HCT116 (cell line): ENCODE measurements around the gene CDKN2B-AS1. TPM values are rescaled to one million over a fixed set of nuclear protein-coding genes. Genes with fewer than 3 reads are reported as not detected.

Experiments used
- ATAC-seq: fragments of 200-7000 bp; cut with Tn5 transposase; 2 replicates; pipeline ENCODE4 v1.9.1; 2020; ENCODE audit warnings: mild to moderate bottlenecking, moderate library complexity
- BruUV-seq: library from RNA; stranded (reverse); fragments of 400-500 nt; replicated peaks from 2 replicates; lab custom pipeline; 2021; lab: Mats Ljungman, UMichigan
- CTCF ChIA-PET: fragments of 300-600 bp; sonication (Branson Sonifier 250); formaldehyde crosslinking; loops from one replicate; lab custom pipeline; 2021; ENCODE audit warnings: antibody characterized with exemption; lab: Charles Lee
- POLR2A ChIA-PET: fragments of 300-600, 350-600 bp; sonication (Branson Sonifier 250); formaldehyde crosslinking; loops from one replicate; lab custom pipeline; 2021; ENCODE audit warnings: antibody characterized with exemption; lab: Charles Lee
- RAD21 ChIA-PET, 2 experiments: fragments of 300-600 bp; sonication (Branson Sonifier 250); formaldehyde crosslinking; loops; one replicate each; lab custom pipeline; 2023; ENCODE audit warnings: low total read pairs in 2 of 2; ENCODE audit not compliant: uncharacterized antibody in 2 of 2, unreplicated experiment in 2 of 2, low non-redundant PET in 1 of 2; lab: Charles Lee
- DNase-seq: peaks from one replicate; pipeline ENCODE4 v3.0.0-alpha.2; 2010; ENCODE audit warnings: low read depth, low spot score
- H2AFZ ChIP-seq: fragments of 200-600 bp; shearing (Covaris generic), sonication (generic); 2 replicates; pipeline ENCODE4 v1.6.1; 2017; ENCODE audit warnings: low read depth, mixed run types, mixed read lengths, antibody characterized with exemption, low read length; ENCODE audit not compliant: poor library complexity, severe bottlenecking
- H3K27ac ChIP-seq: 2 replicates; pipeline ENCODE4 v1.5.1; 2012; ENCODE audit warnings: low read depth, low read length
- H3K27me3 ChIP-seq: fragments of 200-600 bp; sonication (generic); 2 replicates; pipeline ENCODE4 v1.6.1; 2016; ENCODE audit warnings: mixed run types, low read length, mixed read lengths; ENCODE audit not compliant: insufficient read depth
- H3K36me3 ChIP-seq, 2 experiments: fragments of 200-500 bp in 1 of 2; fragments of 200-600 bp in 1 of 2; sonication (Bioruptor generic) in 1 of 2; sonication (generic) in 1 of 2; 2 replicates each; pipeline versions ENCODE4 v1.5.1 to v1.6.1; 2014 to 2016; ENCODE audit warnings: low read length in 2 of 2, inconsistent platforms in 1 of 2, mixed read lengths in 1 of 2, mixed run types in 1 of 2; ENCODE audit not compliant: insufficient read depth in 2 of 2, control insufficient read depth in 1 of 2
- H3K4me1 ChIP-seq, 2 experiments: fragments of 200-600 bp in 1 of 2; sonication (generic) in 1 of 2; 2 replicates each; pipeline versions ENCODE4 v1.5.1 to v1.6.1; 2012 to 2017; ENCODE audit warnings: low read length in 2 of 2, inconsistent platforms in 1 of 2, mild to moderate bottlenecking in 1 of 2, mixed read lengths in 1 of 2, mixed run types in 1 of 2, moderate library complexity in 1 of 2; ENCODE audit not compliant: insufficient read depth in 2 of 2, control insufficient read depth in 1 of 2
- H3K4me2 ChIP-seq: fragments of 200-600 bp; sonication (generic); 2 replicates; pipeline ENCODE4 v1.6.1; 2017; ENCODE audit warnings: mixed run types, low read length, mixed read lengths
- H3K4me3 ChIP-seq, 2 experiments: fragments of 200-600 bp in 1 of 2; sonication (generic) in 1 of 2; replicated peaks in 1 of 2; 2 replicates each; pipeline ENCODE4 v1.5.1; 2011 to 2016; ENCODE audit warnings: low read length in 2 of 2, control low read depth in 1 of 2, low read depth in 1 of 2, mild to moderate bottlenecking in 1 of 2, mixed read lengths in 1 of 2, mixed run types in 1 of 2
- H3K79me2 ChIP-seq: fragments of 200-600 bp; sonication (generic); 2 replicates; pipeline ENCODE4 v1.6.1; 2017; ENCODE audit warnings: mild to moderate bottlenecking, mixed run types, low read length, moderate library complexity, mixed read lengths; ENCODE audit not compliant: insufficient read depth
- H3K9ac ChIP-seq: fragments of 200-600 bp; sonication (generic); 2 replicates; pipeline ENCODE4 v1.6.1; 2016; ENCODE audit warnings: low read length, mixed read lengths
- H3K9me2 ChIP-seq: fragments of 200-600 bp; sonication (generic), shearing (Covaris generic); 2 replicates; pipeline ENCODE4 v1.6.1; 2017; ENCODE audit warnings: mixed run types, mild to moderate bottlenecking, moderate library complexity; ENCODE audit not compliant: insufficient read depth
- H3K9me3 ChIP-seq, 2 experiments: fragments of 200-500 bp in 1 of 2; fragments of 200-600 bp in 1 of 2; sonication (Bioruptor generic) in 1 of 2; sonication (generic) in 1 of 2; 2 replicates each; pipeline ENCODE4 v1.6.1; 2014 to 2017; ENCODE audit warnings: low read length in 2 of 2, mixed read lengths in 2 of 2, inconsistent platforms in 1 of 2, low read depth in 1 of 2, mild to moderate bottlenecking in 1 of 2, mixed run types in 1 of 2, moderate library complexity in 1 of 2; ENCODE audit not compliant: control insufficient read depth in 1 of 2, insufficient read depth in 1 of 2
- H4K20me1 ChIP-seq: fragments of 200-600 bp; sonication (generic), shearing (Covaris generic); 2 replicates; pipeline ENCODE4 v1.6.1; 2017; ENCODE audit warnings: mixed run types, mild to moderate bottlenecking, moderate library complexity; ENCODE audit not compliant: insufficient read depth
- CEBPB ChIP-seq: IDR thresholded peaks from 2 replicates; pipeline ENCODE4 v1.6.1; 2012; ENCODE audit warnings: low read depth
- EGR1 ChIP-seq: IDR thresholded peaks from 2 replicates; pipeline ENCODE4 v1.6.1; 2012; ENCODE audit warnings: low read depth
- JUND ChIP-seq: IDR thresholded peaks from 2 replicates; pipeline ENCODE4 v1.6.1; 2012
- POLR2AphosphoS5 ChIP-seq: IDR thresholded peaks from 2 replicates; pipeline ENCODE4 v1.6.1; 2011; ENCODE audit warnings: mild to moderate bottlenecking, low read depth, low read length, moderate library complexity
- TCF7L2 ChIP-seq: IDR thresholded peaks from 2 replicates; pipeline ENCODE4 v1.7.0; 2011; ENCODE audit warnings: borderline replicate concordance, inconsistent platforms; ENCODE audit not compliant: insufficient read depth, insufficient read length; ENCODE audit errors: extremely low read depth
- YY1 ChIP-seq: IDR thresholded peaks from 2 replicates; pipeline ENCODE4 v1.6.1; 2011; ENCODE audit warnings: low read length, low read depth, moderate library complexity, mild to moderate bottlenecking; ENCODE audit not compliant: insufficient replicate concordance; ENCODE audit errors: extremely low read depth
- intact Hi-C: fragments of 100-400 bp; cut with micrococcal nuclease; formaldehyde crosslinking; loops from 2 replicates; pipeline ENCODE4 v1.10.0; 2022
- total RNA-seq: library from RNA; stranded (reverse); gene quantifications from one replicate; pipeline ENCODE4 v1.2.1, GENCODE V29; 2021; ENCODE audit not compliant: unreplicated experiment
- TF ChIP-seq, protein P1 (sequence below): IDR thresholded peaks from 2 replicates; pipeline ENCODE4 v1.6.1; 2012
- TF ChIP-seq, protein P2 (sequence below): IDR thresholded peaks from 2 replicates; pipeline ENCODE4 v1.6.1; 2011; ENCODE audit warnings: mild to moderate bottlenecking, low read length, moderate library complexity; ENCODE audit not compliant: insufficient replicate concordance; ENCODE audit errors: extremely low read depth

Gene CDKN2B-AS1
- total RNA-seq, 1 experiment from 2014 or later, result 1.7 TPM

DNA sequence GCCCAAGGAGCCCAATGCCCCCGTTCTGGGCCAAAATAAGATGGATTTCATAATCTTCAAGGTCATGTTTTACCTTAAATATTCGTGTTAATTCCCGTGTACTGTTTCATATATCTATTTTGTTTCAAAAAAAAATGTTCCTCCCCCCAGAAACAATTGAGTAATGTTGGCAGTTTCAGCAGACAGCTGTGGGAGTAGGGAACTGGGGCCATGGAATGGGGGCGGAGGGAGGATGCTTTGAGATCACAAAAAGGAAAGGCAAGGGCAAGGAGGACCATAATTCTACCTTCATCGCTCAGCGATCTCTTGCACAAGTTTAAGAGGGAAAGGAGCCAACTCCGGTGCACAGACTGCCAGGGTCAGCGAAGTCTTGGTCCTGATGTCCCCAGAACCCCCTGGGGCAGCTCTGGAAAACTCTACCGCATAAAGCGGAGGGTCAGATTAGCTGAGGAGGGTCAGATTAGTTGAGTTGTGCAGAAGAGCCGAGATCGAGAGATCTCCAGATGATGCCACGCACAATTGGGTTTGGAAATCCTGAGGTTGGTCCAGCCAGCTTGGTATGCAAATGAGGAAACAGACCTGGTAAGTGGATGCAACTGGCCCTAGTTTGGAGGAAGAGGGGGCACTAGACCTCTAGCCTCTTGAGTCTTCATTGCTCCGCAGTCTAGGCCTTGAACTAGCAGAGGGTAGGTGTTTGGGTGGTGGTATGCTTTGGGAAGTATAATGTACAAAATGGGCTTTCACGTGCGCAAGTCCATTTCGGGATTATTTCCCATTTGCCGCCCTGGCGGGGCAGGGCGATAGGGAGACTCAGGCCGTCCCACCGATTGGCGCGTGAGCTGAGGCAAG lies 24.4 kb upstream of the CDKN2B-AS1 start:
- no peak overlapping the region for H3K9ac ChIP-seq
- H3K79me2 ChIP-seq, result peaks cover 42% of the 10 kb centered on the region
- no TSS peak for BruUV-seq
- H3K4me3 ChIP-seq, result no peak overlapping the region
- H3K4me2 ChIP-seq, result no peak overlapping the region
- H3K27ac ChIP-seq, result no peak overlapping the region
- ATAC-seq (no peak), DNase-seq (no peak)
- no peaks in the 10 kb centered on the region for H4K20me1 ChIP-seq
- H3K9me3 ChIP-seq, result no peaks in the 10 kb centered on the region
- ChIA-PET CTCF (no interaction called here), POLR2A (no interaction called here), RAD21 (no interaction called here)
- intact Hi-C loops, result no loop called here
- H2AFZ ChIP-seq, result no peak overlapping the region
- peaks cover 0 to 17% of the 10 kb centered on the region in 2 experiments; a peak in 1 of 4 replicates for H3K36me3 ChIP-seq
- H3K4me1 ChIP-seq, result peaks cover 0 to 5% of the 10 kb centered on the region in 2 experiments; a peak in 1 of 4 replicates
- TF ChIP-seq JUND (no peak), POLR2AphosphoS5 (no peak), TCF7L2 (no peak), CEBPB (no peak), EGR1 (no peak), YY1 (no peak)
- TF ChIP-seq, protein P1, sequence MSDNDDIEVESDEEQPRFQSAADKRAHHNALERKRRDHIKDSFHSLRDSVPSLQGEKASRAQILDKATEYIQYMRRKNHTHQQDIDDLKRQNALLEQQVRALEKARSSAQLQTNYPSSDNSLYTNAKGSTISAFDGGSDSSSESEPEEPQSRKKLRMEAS, result no peak
- TF ChIP-seq, protein P2, sequence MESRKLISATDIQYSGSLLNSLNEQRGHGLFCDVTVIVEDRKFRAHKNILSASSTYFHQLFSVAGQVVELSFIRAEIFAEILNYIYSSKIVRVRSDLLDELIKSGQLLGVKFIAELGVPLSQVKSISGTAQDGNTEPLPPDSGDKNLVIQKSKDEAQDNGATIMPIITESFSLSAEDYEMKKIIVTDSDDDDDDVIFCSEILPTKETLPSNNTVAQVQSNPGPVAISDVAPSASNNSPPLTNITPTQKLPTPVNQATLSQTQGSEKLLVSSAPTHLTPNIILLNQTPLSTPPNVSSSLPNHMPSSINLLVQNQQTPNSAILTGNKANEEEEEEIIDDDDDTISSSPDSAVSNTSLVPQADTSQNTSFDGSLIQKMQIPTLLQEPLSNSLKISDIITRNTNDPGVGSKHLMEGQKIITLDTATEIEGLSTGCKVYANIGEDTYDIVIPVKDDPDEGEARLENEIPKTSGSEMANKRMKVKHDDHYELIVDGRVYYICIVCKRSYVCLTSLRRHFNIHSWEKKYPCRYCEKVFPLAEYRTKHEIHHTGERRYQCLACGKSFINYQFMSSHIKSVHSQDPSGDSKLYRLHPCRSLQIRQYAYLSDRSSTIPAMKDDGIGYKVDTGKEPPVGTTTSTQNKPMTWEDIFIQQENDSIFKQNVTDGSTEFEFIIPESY, result no peak
- H3K27me3 ChIP-seq, result no peaks in the 10 kb centered on the region
- no peaks in the 10 kb centered on the region for H3K9me2 ChIP-seq
